Astrocyte (in vitro differentiated cells and primary cell): ENCODE results near the gene ENTPD2.

Experiments used
- EZH2 ChIP-seq: IDR thresholded peaks from 2 replicates; pipeline ENCODE4 v1.6.1; 2012; ENCODE audit warnings: mild to moderate bottlenecking, low read length, inconsistent platforms; ENCODE audit not compliant: insufficient read depth
- TF ChIP-seq, protein P1 (sequence below): IDR thresholded peaks from 2 replicates; pipeline ENCODE4 v1.5.1; 2011; ENCODE audit warnings: low read depth, mild to moderate bottlenecking, inconsistent platforms, low read length, moderate library complexity; ENCODE audit not compliant: insufficient read depth

GRCh38 chr9:137088121-137088520 is 34.3 kb upstream of the ENTPD2 start:
- TF ChIP-seq, protein P1, sequence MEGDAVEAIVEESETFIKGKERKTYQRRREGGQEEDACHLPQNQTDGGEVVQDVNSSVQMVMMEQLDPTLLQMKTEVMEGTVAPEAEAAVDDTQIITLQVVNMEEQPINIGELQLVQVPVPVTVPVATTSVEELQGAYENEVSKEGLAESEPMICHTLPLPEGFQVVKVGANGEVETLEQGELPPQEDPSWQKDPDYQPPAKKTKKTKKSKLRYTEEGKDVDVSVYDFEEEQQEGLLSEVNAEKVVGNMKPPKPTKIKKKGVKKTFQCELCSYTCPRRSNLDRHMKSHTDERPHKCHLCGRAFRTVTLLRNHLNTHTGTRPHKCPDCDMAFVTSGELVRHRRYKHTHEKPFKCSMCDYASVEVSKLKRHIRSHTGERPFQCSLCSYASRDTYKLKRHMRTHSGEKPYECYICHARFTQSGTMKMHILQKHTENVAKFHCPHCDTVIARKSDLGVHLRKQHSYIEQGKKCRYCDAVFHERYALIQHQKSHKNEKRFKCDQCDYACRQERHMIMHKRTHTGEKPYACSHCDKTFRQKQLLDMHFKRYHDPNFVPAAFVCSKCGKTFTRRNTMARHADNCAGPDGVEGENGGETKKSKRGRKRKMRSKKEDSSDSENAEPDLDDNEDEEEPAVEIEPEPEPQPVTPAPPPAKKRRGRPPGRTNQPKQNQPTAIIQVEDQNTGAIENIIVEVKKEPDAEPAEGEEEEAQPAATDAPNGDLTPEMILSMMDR, result no peak
- no peak for TF ChIP-seq EZH2
